SK-N-SH (cell line): ENCODE results near the gene AGBL4.
A peak's percentile ranks its signal among the peaks of the same experiment; 100 is the strongest.

Source experiments
- ELF1 ChIP-seq: IDR thresholded peaks from 2 replicates; pipeline ENCODE4 v1.4.0; 2012
- EP300 ChIP-seq, 2 experiments: IDR thresholded peaks; 2 replicates each; pipeline versions ENCODE4 v1.4.0 to v1.6.1; 2012; ENCODE audit warnings: borderline replicate concordance in 1 of 2, low read depth in 1 of 2, low read length in 1 of 2
- EZH2phosphoT487 ChIP-seq: fragments of 200-600 bp; sonication (generic); IDR thresholded peaks from 2 replicates; pipeline ENCODE4 v1.6.1; 2017; ENCODE audit warnings: low read depth, mixed run types, mild to moderate bottlenecking, antibody characterized with exemption, moderate library complexity, borderline replicate concordance
- GABPA ChIP-seq: IDR thresholded peaks from 2 replicates; pipeline ENCODE4 v1.4.0; 2012; ENCODE audit warnings: low read depth, mild to moderate bottlenecking
- POLR2AphosphoS5 ChIP-seq: IDR thresholded peaks from 2 replicates; pipeline ENCODE4 v1.6.1; 2012; ENCODE audit warnings: low read depth, low read length
- RAD21 ChIP-seq: IDR thresholded peaks from 2 replicates; pipeline ENCODE4 v1.6.1; 2012; ENCODE audit warnings: mild to moderate bottlenecking, low read length
- RCOR1 ChIP-seq: fragments of 150-350 bp; IDR thresholded peaks from 2 replicates; pipeline ENCODE4 v1.6.1; 2017; ENCODE audit warnings: antibody characterized with exemption, low read length
- RXRA ChIP-seq: IDR thresholded peaks from 2 replicates; pipeline ENCODE4 v1.4.0; 2012; ENCODE audit warnings: low read depth, mild to moderate bottlenecking, borderline replicate concordance
- SIN3A ChIP-seq: IDR thresholded peaks from 2 replicates; pipeline ENCODE4 v1.6.1; 2012; ENCODE audit warnings: low read depth, mild to moderate bottlenecking, low read length, moderate library complexity, borderline replicate concordance
- TEAD4 ChIP-seq: IDR thresholded peaks from 2 replicates; pipeline ENCODE4 v1.4.0; 2012; ENCODE audit warnings: mild to moderate bottlenecking, borderline replicate concordance; ENCODE audit not compliant: insufficient read depth
- TF ChIP-seq, protein P1 (sequence below): fragments of 200-600 bp; sonication (generic); IDR thresholded peaks from 2 replicates; pipeline ENCODE4 v1.6.1; 2017; ENCODE audit warnings: antibody characterized with exemption, mild to moderate bottlenecking, moderate library complexity
- TF ChIP-seq, protein P2 (sequence below): IDR thresholded peaks from 2 replicates; pipeline ENCODE4 v1.4.0; 2012; ENCODE audit warnings: low read depth
- TF ChIP-seq, protein P3 (sequence below): IDR thresholded peaks from 2 replicates; pipeline ENCODE4; 2012
- TF ChIP-seq, protein P4 (sequence below): IDR thresholded peaks from 2 replicates; pipeline ENCODE4 v1.6.1; 2012; ENCODE audit warnings: mild to moderate bottlenecking, low read depth, low read length, moderate library complexity

DNA sequence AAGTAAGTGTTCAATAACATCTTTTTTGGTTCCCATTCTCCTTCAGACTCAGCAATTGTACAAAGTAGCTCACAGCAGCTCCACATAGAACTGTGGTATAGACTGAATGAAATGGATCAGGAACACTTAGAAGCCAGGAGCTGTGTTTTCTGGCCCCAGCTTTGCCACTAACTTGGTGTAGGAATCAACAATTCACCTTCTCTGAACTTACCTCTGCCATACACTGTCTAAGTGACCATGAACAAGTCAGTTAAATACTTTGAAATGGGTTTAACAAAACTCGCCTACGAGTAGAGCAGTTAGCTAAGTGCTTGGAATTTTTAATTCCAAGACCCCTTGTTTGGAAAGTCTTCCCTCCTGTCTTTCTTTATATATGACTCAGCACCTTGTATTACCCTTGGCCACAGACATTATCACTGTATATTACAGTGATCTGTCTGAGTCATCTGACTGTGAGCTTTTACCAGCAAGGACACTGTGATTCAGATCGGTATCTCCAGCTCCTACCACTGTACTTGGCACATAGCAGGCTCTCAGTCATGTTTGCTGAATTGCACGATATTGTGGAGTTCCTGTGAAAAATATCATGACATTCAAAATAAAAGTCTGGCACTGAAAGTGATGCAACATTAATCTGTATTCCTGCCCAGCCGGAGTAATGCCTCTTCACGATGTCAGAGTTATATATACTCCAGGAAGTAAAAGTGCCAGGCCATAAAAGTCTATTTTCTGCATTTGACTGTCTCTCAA, 1145.4 kb downstream of the AGBL4 start:
- TF ChIP-seq RAD21 (peak; percentile 6; the same call in 1 of the 2 replicates), RXRA (peak; percentile 71; the same call in 1 of the 2 replicates), TEAD4 (peak; percentile 69; the same call in 1 of the 2 replicates), RCOR1 (no peak), POLR2AphosphoS5 (peak; percentile 81; the same call in 1 of the 2 replicates), EP300 (IDR thresholded peaks at IDR 0.05; ENCODE audit: borderline replicate concordance in 1 of 2, low read depth in 1 of 2, low read length in 1 of 2) (peak; percentile 56 to 92), GABPA (no peak), SIN3A (0 out of 2 replicates have a peak, but pooled peaks have one; percentile 29), EZH2phosphoT487 (no peak), ELF1 (no peak; the same call in 1 of the 2 replicates)
- TF ChIP-seq, protein P1, sequence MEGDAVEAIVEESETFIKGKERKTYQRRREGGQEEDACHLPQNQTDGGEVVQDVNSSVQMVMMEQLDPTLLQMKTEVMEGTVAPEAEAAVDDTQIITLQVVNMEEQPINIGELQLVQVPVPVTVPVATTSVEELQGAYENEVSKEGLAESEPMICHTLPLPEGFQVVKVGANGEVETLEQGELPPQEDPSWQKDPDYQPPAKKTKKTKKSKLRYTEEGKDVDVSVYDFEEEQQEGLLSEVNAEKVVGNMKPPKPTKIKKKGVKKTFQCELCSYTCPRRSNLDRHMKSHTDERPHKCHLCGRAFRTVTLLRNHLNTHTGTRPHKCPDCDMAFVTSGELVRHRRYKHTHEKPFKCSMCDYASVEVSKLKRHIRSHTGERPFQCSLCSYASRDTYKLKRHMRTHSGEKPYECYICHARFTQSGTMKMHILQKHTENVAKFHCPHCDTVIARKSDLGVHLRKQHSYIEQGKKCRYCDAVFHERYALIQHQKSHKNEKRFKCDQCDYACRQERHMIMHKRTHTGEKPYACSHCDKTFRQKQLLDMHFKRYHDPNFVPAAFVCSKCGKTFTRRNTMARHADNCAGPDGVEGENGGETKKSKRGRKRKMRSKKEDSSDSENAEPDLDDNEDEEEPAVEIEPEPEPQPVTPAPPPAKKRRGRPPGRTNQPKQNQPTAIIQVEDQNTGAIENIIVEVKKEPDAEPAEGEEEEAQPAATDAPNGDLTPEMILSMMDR, result no peak
- TF ChIP-seq, protein P2, sequence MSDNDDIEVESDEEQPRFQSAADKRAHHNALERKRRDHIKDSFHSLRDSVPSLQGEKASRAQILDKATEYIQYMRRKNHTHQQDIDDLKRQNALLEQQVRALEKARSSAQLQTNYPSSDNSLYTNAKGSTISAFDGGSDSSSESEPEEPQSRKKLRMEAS, result 0 out of 2 replicates have a peak, but pooled peaks have one; percentile 35
- TF ChIP-seq, protein P3, sequence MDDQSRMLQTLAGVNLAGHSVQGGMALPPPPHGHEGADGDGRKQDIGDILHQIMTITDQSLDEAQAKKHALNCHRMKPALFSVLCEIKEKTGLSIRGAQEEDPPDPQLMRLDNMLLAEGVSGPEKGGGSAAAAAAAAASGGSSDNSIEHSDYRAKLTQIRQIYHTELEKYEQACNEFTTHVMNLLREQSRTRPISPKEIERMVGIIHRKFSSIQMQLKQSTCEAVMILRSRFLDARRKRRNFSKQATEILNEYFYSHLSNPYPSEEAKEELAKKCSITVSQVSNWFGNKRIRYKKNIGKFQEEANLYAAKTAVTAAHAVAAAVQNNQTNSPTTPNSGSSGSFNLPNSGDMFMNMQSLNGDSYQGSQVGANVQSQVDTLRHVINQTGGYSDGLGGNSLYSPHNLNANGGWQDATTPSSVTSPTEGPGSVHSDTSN, result peak; percentile 91
- TF ChIP-seq, protein P4, sequence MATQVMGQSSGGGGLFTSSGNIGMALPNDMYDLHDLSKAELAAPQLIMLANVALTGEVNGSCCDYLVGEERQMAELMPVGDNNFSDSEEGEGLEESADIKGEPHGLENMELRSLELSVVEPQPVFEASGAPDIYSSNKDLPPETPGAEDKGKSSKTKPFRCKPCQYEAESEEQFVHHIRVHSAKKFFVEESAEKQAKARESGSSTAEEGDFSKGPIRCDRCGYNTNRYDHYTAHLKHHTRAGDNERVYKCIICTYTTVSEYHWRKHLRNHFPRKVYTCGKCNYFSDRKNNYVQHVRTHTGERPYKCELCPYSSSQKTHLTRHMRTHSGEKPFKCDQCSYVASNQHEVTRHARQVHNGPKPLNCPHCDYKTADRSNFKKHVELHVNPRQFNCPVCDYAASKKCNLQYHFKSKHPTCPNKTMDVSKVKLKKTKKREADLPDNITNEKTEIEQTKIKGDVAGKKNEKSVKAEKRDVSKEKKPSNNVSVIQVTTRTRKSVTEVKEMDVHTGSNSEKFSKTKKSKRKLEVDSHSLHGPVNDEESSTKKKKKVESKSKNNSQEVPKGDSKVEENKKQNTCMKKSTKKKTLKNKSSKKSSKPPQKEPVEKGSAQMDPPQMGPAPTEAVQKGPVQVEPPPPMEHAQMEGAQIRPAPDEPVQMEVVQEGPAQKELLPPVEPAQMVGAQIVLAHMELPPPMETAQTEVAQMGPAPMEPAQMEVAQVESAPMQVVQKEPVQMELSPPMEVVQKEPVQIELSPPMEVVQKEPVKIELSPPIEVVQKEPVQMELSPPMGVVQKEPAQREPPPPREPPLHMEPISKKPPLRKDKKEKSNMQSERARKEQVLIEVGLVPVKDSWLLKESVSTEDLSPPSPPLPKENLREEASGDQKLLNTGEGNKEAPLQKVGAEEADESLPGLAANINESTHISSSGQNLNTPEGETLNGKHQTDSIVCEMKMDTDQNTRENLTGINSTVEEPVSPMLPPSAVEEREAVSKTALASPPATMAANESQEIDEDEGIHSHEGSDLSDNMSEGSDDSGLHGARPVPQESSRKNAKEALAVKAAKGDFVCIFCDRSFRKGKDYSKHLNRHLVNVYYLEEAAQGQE, result no peak
